Measurements from ENCODE around the gene PISD. TPM values are rescaled to one million over a fixed set of nuclear protein-coding genes. Genes with fewer than 3 reads are reported as not detected.

Gene PISD
- total RNA-seq, 1 donor from 2014 or later, result 18.1 TPM

DNA sequence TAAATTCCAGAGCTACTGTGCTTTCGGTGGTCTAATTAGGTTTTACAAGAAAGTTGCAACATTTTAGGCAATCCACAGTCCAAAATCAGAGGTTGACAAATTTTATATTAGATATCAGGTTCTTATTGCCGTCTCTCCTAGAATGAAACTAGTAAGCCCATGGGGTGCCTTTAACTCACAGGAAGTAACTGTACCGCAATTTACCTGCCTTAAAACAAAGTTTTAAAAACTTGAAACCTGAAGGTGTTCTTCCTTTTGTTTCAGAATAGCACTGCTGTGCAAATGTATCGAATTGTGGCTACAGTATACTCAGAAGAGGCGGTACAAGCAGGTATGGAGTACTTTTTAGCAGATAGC, 77.2 kb downstream of the PISD start:
- no peaks in the 10 kb centered on the region for H3F3A ChIP-seq (ENCODE audit: low read depth)
- no peak for DNase-seq (ENCODE audit: low spot score)
- peaks cover 3% of the 10 kb centered on the region for H3K4me1 Mint-ChIP-seq
- no peaks in the 10 kb centered on the region for H3K36me3 ChIP-seq
- no peak overlapping the region for H2AFZ ChIP-seq (replicated peaks)
- peaks cover 33% of the 10 kb centered on the region for H3K36me3 Mint-ChIP-seq
- no peak overlapping the region for H3K4me2 ChIP-seq
- H3K27me3 Mint-ChIP-seq (ENCODE audit: insufficient read depth, low read depth), result no peaks in the 10 kb centered on the region
- H3K9ac ChIP-seq, result no peak overlapping the region
- no peak overlapping the region for H3K4me3 ChIP-seq
- H3K9me3 Mint-ChIP-seq, result no peaks in the 10 kb centered on the region
- no peaks in the 10 kb centered on the region for H3K4me1 ChIP-seq
- H3K79me2 ChIP-seq (ENCODE audit: low read depth), result no peaks in the 10 kb centered on the region
- no peaks in the 10 kb centered on the region for H3K9me3 ChIP-seq (ENCODE audit: low read depth)
- no peak overlapping the region for H3K27ac Mint-ChIP-seq
- H3K4me3 Mint-ChIP-seq, result no peak overlapping the region
- TF ChIP-seq, protein P1, sequence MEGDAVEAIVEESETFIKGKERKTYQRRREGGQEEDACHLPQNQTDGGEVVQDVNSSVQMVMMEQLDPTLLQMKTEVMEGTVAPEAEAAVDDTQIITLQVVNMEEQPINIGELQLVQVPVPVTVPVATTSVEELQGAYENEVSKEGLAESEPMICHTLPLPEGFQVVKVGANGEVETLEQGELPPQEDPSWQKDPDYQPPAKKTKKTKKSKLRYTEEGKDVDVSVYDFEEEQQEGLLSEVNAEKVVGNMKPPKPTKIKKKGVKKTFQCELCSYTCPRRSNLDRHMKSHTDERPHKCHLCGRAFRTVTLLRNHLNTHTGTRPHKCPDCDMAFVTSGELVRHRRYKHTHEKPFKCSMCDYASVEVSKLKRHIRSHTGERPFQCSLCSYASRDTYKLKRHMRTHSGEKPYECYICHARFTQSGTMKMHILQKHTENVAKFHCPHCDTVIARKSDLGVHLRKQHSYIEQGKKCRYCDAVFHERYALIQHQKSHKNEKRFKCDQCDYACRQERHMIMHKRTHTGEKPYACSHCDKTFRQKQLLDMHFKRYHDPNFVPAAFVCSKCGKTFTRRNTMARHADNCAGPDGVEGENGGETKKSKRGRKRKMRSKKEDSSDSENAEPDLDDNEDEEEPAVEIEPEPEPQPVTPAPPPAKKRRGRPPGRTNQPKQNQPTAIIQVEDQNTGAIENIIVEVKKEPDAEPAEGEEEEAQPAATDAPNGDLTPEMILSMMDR (IDR thresholded peaks at IDR 0.05), result no peak
- TF ChIP-seq EZH2phosphoT487 (IDR thresholded peaks at IDR 0.05) (no peak), EZH2 (IDR thresholded peaks at IDR 0.05) (no peak)
- H3K27me3 ChIP-seq, result no peaks in the 10 kb centered on the region
- H4K20me1 ChIP-seq (ENCODE audit: low read depth), result no peaks in the 10 kb centered on the region
- H3K27ac ChIP-seq, result no peak overlapping the region

DNA sequence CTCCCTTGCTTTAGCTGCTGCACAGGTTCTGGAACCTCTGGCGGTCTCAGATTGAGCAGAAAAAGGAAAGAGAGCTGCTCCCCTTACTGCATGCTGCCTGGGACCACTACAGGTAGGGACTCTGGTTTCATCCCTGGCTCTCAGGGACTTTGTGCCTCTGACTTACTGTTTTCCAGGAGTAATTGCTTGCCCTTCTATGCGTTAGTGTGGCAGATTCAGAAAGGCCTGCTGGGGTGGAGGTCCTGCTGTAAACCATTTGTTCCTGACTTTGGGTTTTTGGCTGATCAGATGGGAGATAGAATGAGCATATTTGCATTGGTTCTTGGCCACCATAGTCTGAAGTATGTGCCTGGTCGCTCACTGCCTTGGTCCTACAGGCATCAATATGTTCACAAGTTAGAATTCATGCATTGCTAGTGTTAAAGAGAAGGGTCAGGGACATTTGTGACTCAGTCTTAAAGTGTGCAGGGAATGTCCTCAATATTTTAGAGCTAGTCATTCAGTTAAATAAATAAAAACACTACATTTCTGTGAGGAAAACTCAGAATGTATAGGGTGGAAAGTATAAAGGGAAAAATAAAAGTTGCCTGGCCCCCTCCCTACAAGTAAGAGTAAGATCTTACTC, 78.0 kb downstream of the PISD start:
- Mint-ChIP-seq H3K4me3 (no peak overlapping the region), H3K36me3 (peaks cover 26% of the 10 kb centered on the region), H3K27ac (no peak overlapping the region), H3K9me3 (no peaks in the 10 kb centered on the region), H3K27me3 (ENCODE audit: insufficient read depth, low read depth) (no peaks in the 10 kb centered on the region), H3K4me1 (peaks cover 4% of the 10 kb centered on the region)
- Histone ChIP-seq H3K4me1 (no peaks in the 10 kb centered on the region), H3K36me3 (no peaks in the 10 kb centered on the region), H3F3A (ENCODE audit: low read depth) (no peaks in the 10 kb centered on the region), H3K9ac (no peak overlapping the region), H3K27ac (no peak overlapping the region), H3K27me3 (no peaks in the 10 kb centered on the region), H2AFZ (replicated peaks) (no peak overlapping the region), H4K20me1 (ENCODE audit: low read depth) (no peaks in the 10 kb centered on the region), H3K9me3 (ENCODE audit: low read depth) (no peaks in the 10 kb centered on the region), H3K4me3 (no peak overlapping the region), H3K79me2 (ENCODE audit: low read depth) (no peaks in the 10 kb centered on the region), H3K4me2 (no peak overlapping the region)
- TF ChIP-seq EZH2 (IDR thresholded peaks at IDR 0.05) (no peak), EZH2phosphoT487 (IDR thresholded peaks at IDR 0.05) (no peak)
- TF ChIP-seq, protein P1 (IDR thresholded peaks at IDR 0.05), result no peak
- no peak for DNase-seq (ENCODE audit: low spot score)

DNA sequence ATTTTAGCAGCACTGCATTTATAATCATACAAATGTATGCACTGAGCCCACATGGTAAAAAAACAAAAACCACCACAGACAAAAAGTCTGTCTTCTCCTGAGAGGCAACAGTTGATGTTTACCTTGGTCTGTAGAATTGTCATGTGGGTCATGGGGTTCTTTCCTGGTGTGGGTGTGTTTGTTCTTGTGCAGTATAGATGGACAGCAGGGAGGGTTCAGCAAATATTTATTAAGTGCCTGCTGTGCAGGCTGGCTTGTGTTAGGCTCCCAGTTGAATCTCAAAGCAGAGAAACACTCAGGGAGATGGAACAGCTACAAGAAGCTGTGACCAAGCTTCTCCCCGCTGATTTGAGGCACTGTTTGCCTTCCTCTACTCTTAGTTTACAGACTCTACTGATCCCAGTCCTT, 82.2 kb downstream of the PISD start:
- Mint-ChIP-seq H3K4me1 (peaks cover 4% of the 10 kb centered on the region), H3K36me3 (peaks cover 13% of the 10 kb centered on the region), H3K4me3 (no peak overlapping the region), H3K27me3 (ENCODE audit: insufficient read depth, low read depth) (no peaks in the 10 kb centered on the region), H3K27ac (no peak overlapping the region), H3K9me3 (no peaks in the 10 kb centered on the region)
- H3K27ac ChIP-seq, result no peak overlapping the region
- H3K4me2 ChIP-seq, result no peak overlapping the region
- no peak overlapping the region for H3K9ac ChIP-seq
- H3K79me2 ChIP-seq (ENCODE audit: low read depth), result no peaks in the 10 kb centered on the region
- H4K20me1 ChIP-seq (ENCODE audit: low read depth), result no peaks in the 10 kb centered on the region
- H2AFZ ChIP-seq (replicated peaks), result no peak overlapping the region
- H3K4me3 ChIP-seq, result no peak overlapping the region
- no peaks in the 10 kb centered on the region for H3K27me3 ChIP-seq
- no peaks in the 10 kb centered on the region for H3K9me3 ChIP-seq (ENCODE audit: low read depth)
- no peaks in the 10 kb centered on the region for H3K36me3 ChIP-seq
- TF ChIP-seq EZH2 (IDR thresholded peaks at IDR 0.05) (no peak), EZH2phosphoT487 (IDR thresholded peaks at IDR 0.05) (no peak)
- TF ChIP-seq, protein P1 (IDR thresholded peaks at IDR 0.05), result no peak
- DNase-seq (ENCODE audit: low spot score), result no peak
- no peaks in the 10 kb centered on the region for H3K4me1 ChIP-seq
- H3F3A ChIP-seq (ENCODE audit: low read depth), result no peaks in the 10 kb centered on the region

Data from neural progenitor cell (in vitro differentiated cells).